ENCODE measurements around the gene DPH1. TPM values are rescaled to one million over a fixed set of nuclear protein-coding genes. Genes with fewer than 3 reads are reported as not detected.
A peak's percentile ranks its signal among the peaks of the same experiment; 100 is the strongest.

Gene DPH1
- total and polyA plus RNA-seq, 7 donors: 7.2 to 60.1 (median 27.6) TPM

DNA sequence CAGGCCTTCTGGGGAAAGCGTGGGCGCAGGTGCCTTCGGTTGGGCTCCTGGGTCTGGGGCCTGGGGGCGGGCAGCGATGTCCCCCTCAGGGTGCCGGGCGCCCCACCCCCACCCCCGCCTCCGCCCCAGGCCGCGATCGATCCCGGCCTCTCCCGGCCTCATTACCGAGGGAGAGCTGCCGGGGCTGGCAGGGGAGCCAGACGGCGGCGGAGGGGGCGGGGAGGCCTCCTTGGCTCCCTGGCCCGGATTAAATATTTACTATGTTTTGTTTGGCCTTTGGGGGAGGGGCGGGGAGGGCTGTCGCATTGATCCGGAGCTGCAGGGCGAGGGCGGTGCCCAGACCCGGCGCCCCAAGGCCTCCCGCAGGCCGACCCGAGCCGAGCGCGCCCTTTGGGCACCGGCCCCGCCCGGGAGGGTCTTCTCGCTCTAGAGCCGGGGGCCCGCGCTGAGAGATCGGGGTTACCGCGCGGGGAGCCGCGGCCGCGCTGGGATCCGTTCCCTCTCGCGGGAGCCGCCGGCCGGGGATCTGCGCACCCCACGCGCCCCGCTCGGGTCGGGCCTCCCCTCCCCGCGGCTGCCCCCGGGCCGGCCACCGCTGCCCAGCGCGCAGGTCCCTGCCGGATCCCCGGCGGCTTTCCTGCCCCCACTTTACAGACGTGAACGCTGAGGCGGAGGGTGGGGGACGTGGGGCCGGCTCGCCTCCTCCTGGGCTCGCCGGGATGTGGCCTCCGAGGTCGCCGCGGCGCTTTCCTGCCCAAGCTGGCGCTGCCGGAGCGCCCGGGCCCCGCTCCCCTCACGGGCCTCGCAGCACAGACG is 31.8 kb upstream of the DPH1 start:
- H3K36me3 ChIP-seq: no peaks in the 10 kb centered on the region
- H3K4me1 ChIP-seq: peaks cover 0 to 35% (median 29%) of the 10 kb centered on the region in 4 donors
- no peaks in the 10 kb centered on the region for H3K9me3 ChIP-seq
- peak overlapping the region; percentile 32 to 63 (median 59) for H3K4me3 ChIP-seq
- H3K27me3 ChIP-seq: no peaks in the 10 kb centered on the region
- DNase-seq: no peak
- WGBS, 2 donors: 2 to 5% methylated on average over 92 of the region's 92 CpGs
- intact Hi-C loops (cut with DNase I): loop anchor here (2.0 kb wide), 1 partner anchor 27 kb away; the partner anchor contains the start of gene RTN4RL1
- TF ChIP-seq, protein P1, sequence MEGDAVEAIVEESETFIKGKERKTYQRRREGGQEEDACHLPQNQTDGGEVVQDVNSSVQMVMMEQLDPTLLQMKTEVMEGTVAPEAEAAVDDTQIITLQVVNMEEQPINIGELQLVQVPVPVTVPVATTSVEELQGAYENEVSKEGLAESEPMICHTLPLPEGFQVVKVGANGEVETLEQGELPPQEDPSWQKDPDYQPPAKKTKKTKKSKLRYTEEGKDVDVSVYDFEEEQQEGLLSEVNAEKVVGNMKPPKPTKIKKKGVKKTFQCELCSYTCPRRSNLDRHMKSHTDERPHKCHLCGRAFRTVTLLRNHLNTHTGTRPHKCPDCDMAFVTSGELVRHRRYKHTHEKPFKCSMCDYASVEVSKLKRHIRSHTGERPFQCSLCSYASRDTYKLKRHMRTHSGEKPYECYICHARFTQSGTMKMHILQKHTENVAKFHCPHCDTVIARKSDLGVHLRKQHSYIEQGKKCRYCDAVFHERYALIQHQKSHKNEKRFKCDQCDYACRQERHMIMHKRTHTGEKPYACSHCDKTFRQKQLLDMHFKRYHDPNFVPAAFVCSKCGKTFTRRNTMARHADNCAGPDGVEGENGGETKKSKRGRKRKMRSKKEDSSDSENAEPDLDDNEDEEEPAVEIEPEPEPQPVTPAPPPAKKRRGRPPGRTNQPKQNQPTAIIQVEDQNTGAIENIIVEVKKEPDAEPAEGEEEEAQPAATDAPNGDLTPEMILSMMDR (IDR thresholded peaks at IDR 0.05): no peak
- no peak for TF ChIP-seq EP300 (IDR thresholded peaks at IDR 0.05)
- no peak for TF ChIP-seq POLR2AphosphoS5 (IDR thresholded peaks at IDR 0.05)
- TF ChIP-seq POLR2A (IDR thresholded peaks at IDR 0.05): no peak
- H3K27ac ChIP-seq: peak overlapping the region; percentile 73 to 90 (median 82)

DNA sequence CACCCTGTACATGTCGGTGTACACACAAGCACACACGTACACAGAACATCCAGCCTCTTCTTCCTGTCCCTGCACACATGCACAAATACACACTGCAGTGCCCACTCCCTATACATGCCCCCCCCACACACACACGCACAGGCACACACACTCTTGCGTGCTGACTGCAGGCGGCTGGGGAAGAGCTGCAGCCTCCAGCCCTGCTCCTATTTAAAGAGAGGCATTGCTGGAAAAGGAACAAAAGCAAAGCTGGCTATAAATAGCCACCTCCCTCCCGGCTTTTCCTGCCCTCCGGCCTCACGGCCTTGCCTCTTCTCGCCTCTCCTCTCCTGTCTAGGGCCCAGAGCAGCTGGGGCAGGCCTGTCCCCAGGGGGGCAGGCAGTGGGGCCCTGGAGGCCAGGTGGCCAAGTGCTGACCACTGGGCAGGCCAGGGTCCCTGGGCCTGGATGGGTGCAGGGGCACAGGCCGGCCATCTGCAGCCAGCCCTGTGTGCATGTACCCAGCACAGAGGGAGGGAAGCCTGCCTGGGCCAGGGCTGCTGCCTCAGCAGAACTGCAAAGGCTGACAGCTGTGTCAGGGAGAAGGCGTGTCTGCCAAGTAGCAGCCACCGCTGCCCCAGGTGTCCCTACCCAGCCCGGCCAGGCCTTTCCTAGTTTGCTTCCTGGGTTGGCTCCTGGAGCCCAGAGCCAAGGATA is 30.2 kb upstream of the DPH1 start:
- no peaks in the 10 kb centered on the region for H3K36me3 ChIP-seq
- no peak for TF ChIP-seq POLR2A (IDR thresholded peaks at IDR 0.05)
- TF ChIP-seq, protein P1 (IDR thresholded peaks at IDR 0.05): no peak
- peak in 1 of 4 donors; percentile 40 for TF ChIP-seq POLR2AphosphoS5 (IDR thresholded peaks at IDR 0.05)
- TF ChIP-seq EP300 (IDR thresholded peaks at IDR 0.05): no peak
- intact Hi-C loops (cut with DNase I): loop anchor here (2.0 kb wide), 1 partner anchor 25 kb away; the partner anchor contains the start of gene RTN4RL1
- H3K4me3 ChIP-seq: no peak overlapping the region
- no peaks in the 10 kb centered on the region for H3K27me3 ChIP-seq
- no peaks in the 10 kb centered on the region for H3K9me3 ChIP-seq
- 19 to 40% methylated on average over 13 of the region's 13 CpGs for WGBS, 2 donors
- peak; percentile 78 for DNase-seq
- H3K27ac ChIP-seq: peak overlapping the region; percentile 73 to 90 (median 82)
- peaks cover 0 to 35% (median 29%) of the 10 kb centered on the region in 4 donors for H3K4me1 ChIP-seq

DNA sequence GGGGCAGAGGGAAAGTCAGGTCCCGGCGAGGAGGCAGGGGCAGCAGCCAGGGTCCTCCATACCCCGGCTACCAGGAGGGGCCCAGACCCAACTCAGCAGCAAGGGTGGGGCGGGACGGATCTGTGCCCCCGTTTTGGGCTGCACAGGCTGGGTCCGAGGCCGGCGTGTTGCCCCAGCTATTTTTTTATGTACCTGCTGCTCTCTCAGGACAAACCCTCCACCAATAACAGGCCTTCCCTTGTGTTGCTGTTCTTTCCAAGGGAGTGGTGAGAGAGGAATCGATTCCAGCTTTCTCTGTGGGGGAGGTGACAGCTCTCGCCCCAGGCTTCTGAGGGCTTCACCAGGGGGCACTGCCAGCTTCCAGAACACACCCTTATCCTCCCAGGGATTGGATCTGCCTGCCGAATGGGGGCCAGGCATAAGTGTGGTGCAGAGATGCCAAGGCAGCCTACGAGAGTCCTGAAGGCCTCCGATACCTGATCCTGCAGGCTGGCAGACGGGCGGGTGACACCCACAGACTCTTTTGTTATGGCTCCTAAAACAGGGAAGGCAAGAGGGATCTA is 27.1 kb upstream of the DPH1 start:
- Histone ChIP-seq H3K4me1 (peaks cover 0 to 29% (median 24%) of the 10 kb centered on the region in 4 donors), H3K36me3 (no peaks in the 10 kb centered on the region), H3K4me3 (no peak overlapping the region), H3K9me3 (no peaks in the 10 kb centered on the region), H3K27me3 (no peaks in the 10 kb centered on the region), H3K27ac (no peak overlapping the region)
- 82 to 84% methylated on average over 16 of the region's 16 CpGs for WGBS, 2 donors
- intact Hi-C loops (cut with DNase I): no loop called here
- DNase-seq: no peak
- TF ChIP-seq EP300 (IDR thresholded peaks at IDR 0.05) (no peak), POLR2A (IDR thresholded peaks at IDR 0.05) (no peak), POLR2AphosphoS5 (IDR thresholded peaks at IDR 0.05) (no peak)
- TF ChIP-seq, protein P1 (IDR thresholded peaks at IDR 0.05): no peak

DNA sequence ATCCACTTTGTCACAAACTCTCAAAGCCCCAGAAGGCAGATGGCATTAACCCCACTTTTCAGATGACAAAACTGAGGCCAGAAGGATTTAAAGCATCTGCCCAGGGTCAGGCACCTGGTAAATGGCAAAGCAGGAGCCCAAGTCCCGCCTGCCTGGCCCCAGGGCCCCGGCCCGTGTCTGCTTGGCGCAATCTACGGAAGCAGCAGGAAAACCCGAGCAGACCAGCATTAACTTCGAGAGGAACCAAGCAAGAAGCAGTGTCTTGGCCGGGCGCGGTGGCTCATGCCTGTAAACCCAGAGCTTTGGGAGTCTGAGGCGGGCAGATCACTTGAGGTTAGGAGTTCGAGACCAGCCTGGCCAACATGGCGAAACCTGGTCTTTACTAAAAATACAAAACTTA is 26.4 kb upstream of the DPH1 start:
- WGBS, 2 donors: 90 to 91% methylated on average over 13 of the region's 13 CpGs
- Histone ChIP-seq H3K36me3 (no peaks in the 10 kb centered on the region), H3K27ac (no peak overlapping the region), H3K9me3 (no peaks in the 10 kb centered on the region), H3K4me3 (no peak overlapping the region), H3K27me3 (no peaks in the 10 kb centered on the region), H3K4me1 (peaks cover 0 to 22% (median 17%) of the 10 kb centered on the region in 4 donors)
- DNase-seq: no peak
- intact Hi-C loops (cut with DNase I): no loop called here
- TF ChIP-seq, protein P1 (IDR thresholded peaks at IDR 0.05): no peak
- TF ChIP-seq EP300 (IDR thresholded peaks at IDR 0.05) (no peak), POLR2A (IDR thresholded peaks at IDR 0.05) (no peak), POLR2AphosphoS5 (IDR thresholded peaks at IDR 0.05) (no peak)

Measured in sigmoid colon (tissue), 7 donors.